A549 treated with Hydrocortisone at 1 μM for 4 hours (cell line): ENCODE results near the gene CT47A1. TPM values are rescaled to one million over a fixed set of nuclear protein-coding genes. Genes with fewer than 3 reads are reported as not detected.

ENCODE experiments used
- total RNA-seq: library from RNA; stranded (reverse); fragments of 200-300 nt; extraction: Qiagen RNA extraction; gene quantifications from 5 replicates; pipeline ENCODE4 v1.2.3, GENCODE V29; 2022

Gene CT47A1
- total RNA-seq: not detected in 5 replicates

DNA sequence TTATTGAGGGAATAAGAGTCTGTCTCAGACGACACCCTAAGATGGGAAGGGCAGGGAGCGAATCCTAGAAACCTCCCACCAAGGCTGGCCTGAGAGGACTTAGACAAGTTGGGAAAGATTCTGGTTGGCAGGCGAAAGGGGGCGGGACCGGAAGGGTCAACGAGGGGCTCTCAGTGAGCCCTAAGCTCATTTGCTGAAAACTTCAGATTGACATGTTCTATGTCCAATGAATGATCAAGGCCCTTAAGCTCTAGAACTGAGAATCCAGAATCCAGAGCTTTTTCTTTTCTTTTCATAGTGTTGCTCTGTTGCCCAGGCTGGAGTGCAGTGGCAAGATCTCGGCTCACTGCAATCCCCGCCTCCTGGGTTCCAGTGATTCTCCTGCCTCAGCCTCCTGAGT, at the start of gene CT47A1:
Gene CT47A1, minus strand, starts transcription at position 101 of the 400 bp plus-strand sequence. CDS start 231 bp downstream, outside the sequence.

DNA sequence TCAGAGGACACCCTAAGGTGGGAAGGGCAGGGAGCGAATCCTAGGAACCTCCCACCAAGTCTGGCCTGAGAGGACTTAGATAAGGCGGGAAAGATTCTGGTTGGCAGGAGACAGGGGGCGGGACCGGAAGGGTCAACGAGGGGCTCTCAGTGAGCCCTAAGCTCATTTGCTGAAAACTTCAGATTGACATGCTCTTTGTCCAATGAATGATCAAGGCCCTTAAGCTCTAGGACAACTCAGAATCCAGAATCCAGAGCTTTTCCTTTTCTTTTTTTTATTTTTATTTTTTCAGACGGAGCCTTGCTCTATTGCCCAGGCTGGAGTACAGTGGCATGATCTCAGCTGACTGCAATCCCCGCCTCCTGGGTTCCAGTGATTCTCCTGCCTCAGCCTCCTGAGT, 29.1 kb downstream of the CT47A1 start, which contains the start of gene CT47A7:
Gene CT47A7, minus strand, starts transcription at position 101 of the 400 bp plus-strand sequence. CDS start 255 bp downstream, outside the sequence.

Other genes starting within 250 kb of the CT47A1 start
- gene CT47B1, start 109.9 kb downstream of the CT47A1 start, total RNA-seq: not detected in 5 replicates
- not detected in 5 replicates for gene CT47A11, start 48.6 kb downstream of the CT47A1 start, total RNA-seq
- gene CT47A10, start 43.7 kb downstream of the CT47A1 start, total RNA-seq: not detected in 5 replicates
- not detected in 5 replicates for gene CT47A9, start 38.9 kb downstream of the CT47A1 start, total RNA-seq
- not detected in 5 replicates for gene CT47A8, start 34.0 kb downstream of the CT47A1 start, total RNA-seq
- gene CT47A7, start 29.2 kb downstream of the CT47A1 start, total RNA-seq: not detected in 5 replicates
- not detected in 5 replicates for gene CT47A6, start 24.3 kb downstream of the CT47A1 start, total RNA-seq
- not detected in 5 replicates for gene CT47A5, start 19.4 kb downstream of the CT47A1 start, total RNA-seq
- not detected in 5 replicates for gene CT47A4, start 14.6 kb downstream of the CT47A1 start, total RNA-seq
- not detected in 5 replicates for gene CT47A3, start 9.7 kb downstream of the CT47A1 start, total RNA-seq
- gene CT47A2, start 4.8 kb downstream of the CT47A1 start, total RNA-seq: not detected in 5 replicates
- gene GLUD2, start 61.9 kb upstream of the CT47A1 start, total RNA-seq: 1.6 to 3.4 TPM (median 2.2 TPM) in 5 replicates